Measurements from ENCODE around the gene OR6M1. TPM values are rescaled to one million over a fixed set of nuclear protein-coding genes. Genes with fewer than 3 reads are reported as not detected.

The OR6M1 gene
- total RNA-seq, 1 donor: not detected

Small RNA genes lying within 50 kb of the gene (small RNA-seq; reads per million reads assigned to genes)
- gene RNU1-21P: 1.0 reads per million, percentile 13 among the genes with 10 or more reads in this experiment

Other genes with a start within 250 kb of the OR6M1 start
- gene SCN3B, start 151.7 kb downstream of the OR6M1 start, total RNA-seq: under 0.01 and 0.43 TPM in 2 replicates
- 6.0 and 6.4 TPM in 2 replicates for gene ZNF202, start 64.7 kb downstream of the OR6M1 start, total RNA-seq
- gene OR6X1, start 51.8 kb downstream of the OR6M1 start, total RNA-seq: not detected in 2 replicates
- gene TMEM225, start 79.3 kb upstream of the OR6M1 start, total RNA-seq: not detected in 2 replicates
- gene OR8D4, start 95.8 kb upstream of the OR6M1 start, total RNA-seq: not detected in 2 replicates
- gene OR4D5, start 133.3 kb upstream of the OR6M1 start, total RNA-seq: not detected in 2 replicates
- not detected in 2 replicates for gene OR6T1, start 137.5 kb upstream of the OR6M1 start, total RNA-seq
- not detected in 2 replicates for gene OR10S1, start 171.4 kb upstream of the OR6M1 start, total RNA-seq
- gene OR10G6, start 188.8 kb upstream of the OR6M1 start, total RNA-seq: not detected in 2 replicates
- gene OR10G4, start 206.6 kb upstream of the OR6M1 start, total RNA-seq: not detected in 2 replicates
- gene OR10G9, start 216.7 kb upstream of the OR6M1 start, total RNA-seq: not detected in 2 replicates
- not detected in 2 replicates for gene OR10G8, start 220.4 kb upstream of the OR6M1 start, total RNA-seq
- not detected in 2 replicates for gene OR10G7, start 235.0 kb upstream of the OR6M1 start, total RNA-seq